Cardiac muscle cell (in vitro differentiated cells and primary cell): ENCODE data around the gene PARD3. TPM values are rescaled to one million over a fixed set of nuclear protein-coding genes. Genes with fewer than 3 reads are reported as not detected.

Source experiments
- DNase-seq, 2 donors: peaks; one replicate each; pipeline versions ENCODE4 v3.0.0 to v3.0.0-alpha.2; 2010 to 2017; ENCODE audit warnings: low read depth in 1 of 2, low spot score in 1 of 2
- H3K27ac ChIP-seq: fragments of 200-600 bp; sonication (generic); 2 replicates; pipeline ENCODE4 v1.5.1; 2016
- H3K27me3 ChIP-seq: fragments of 200-600 bp; sonication (generic); 2 replicates; pipeline ENCODE4 v1.6.0; 2016; ENCODE audit warnings: control low read depth
- H3K36me3 ChIP-seq: fragments of 200-600 bp; sonication (generic); 2 replicates; pipeline ENCODE4 v1.5.1; 2016; ENCODE audit warnings: control low read depth
- H3K4me1 ChIP-seq: fragments of 200-600 bp; sonication (generic); 2 replicates; pipeline ENCODE4 v1.8.1; 2017; ENCODE audit warnings: low read depth, mild to moderate bottlenecking, mixed run types
- H3K4me3 ChIP-seq: fragments of 200-600 bp; sonication (generic); 2 replicates; pipeline ENCODE4 v1.5.1; 2016; ENCODE audit warnings: mild to moderate bottlenecking
- H3K9me3 ChIP-seq: fragments of 200-600 bp; sonication (generic); 2 replicates; pipeline ENCODE4 v1.5.1; 2017; ENCODE audit warnings: low read depth, mild to moderate bottlenecking, control low read depth
- polyA plus RNA-seq: library from polyadenylated mRNA; unstranded; fragments of >200 nt; fragmentation: Nextera tagmentation; extraction: Ambion mirVana; gene quantifications from 2 replicates; pipeline ENCODE4 v1.2.1, GENCODE V29; 2016
- total RNA-seq: library from RNA; depleted of rRNA; stranded (reverse); fragments of >200 nt; gene quantifications from 2 replicates; pipeline ENCODE4 v1.2.3, GENCODE V29; 2016
- TF ChIP-seq, protein P1 (sequence below): IDR thresholded peaks from 2 replicates; pipeline ENCODE4 v1.5.1; 2012; ENCODE audit warnings: low read depth, mild to moderate bottlenecking, low read length

Gene PARD3
- total and polyA plus RNA-seq, 2 experiments from 2014 or later = 36.5 to 64.8 TPM

DNA sequence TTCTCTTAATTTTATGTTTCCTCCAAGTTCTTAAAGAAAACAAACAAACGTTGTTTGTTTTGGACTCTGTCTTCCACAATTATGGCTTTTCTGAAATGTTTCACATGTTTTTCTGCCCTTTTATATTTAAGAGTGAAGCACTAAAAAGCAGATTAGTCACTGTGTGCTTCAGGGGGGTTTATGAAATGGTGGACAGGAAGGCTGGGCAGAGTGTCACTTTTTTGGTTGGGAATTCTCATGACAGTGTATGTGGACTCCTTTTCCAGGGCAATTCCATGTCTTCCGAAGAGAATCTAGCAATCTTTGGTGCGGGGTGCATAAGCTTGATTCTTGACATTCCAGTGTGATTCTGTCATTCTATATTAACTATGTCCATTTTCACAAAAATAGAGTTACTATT is 669.4 kb downstream of the PARD3 start:
- TF ChIP-seq, protein P1, sequence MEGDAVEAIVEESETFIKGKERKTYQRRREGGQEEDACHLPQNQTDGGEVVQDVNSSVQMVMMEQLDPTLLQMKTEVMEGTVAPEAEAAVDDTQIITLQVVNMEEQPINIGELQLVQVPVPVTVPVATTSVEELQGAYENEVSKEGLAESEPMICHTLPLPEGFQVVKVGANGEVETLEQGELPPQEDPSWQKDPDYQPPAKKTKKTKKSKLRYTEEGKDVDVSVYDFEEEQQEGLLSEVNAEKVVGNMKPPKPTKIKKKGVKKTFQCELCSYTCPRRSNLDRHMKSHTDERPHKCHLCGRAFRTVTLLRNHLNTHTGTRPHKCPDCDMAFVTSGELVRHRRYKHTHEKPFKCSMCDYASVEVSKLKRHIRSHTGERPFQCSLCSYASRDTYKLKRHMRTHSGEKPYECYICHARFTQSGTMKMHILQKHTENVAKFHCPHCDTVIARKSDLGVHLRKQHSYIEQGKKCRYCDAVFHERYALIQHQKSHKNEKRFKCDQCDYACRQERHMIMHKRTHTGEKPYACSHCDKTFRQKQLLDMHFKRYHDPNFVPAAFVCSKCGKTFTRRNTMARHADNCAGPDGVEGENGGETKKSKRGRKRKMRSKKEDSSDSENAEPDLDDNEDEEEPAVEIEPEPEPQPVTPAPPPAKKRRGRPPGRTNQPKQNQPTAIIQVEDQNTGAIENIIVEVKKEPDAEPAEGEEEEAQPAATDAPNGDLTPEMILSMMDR = no peak
- DNase-seq = peak in 1 of 2 donors; percentile 59
- H3K27ac ChIP-seq = no peak overlapping the region
- no peak overlapping the region for H3K4me3 ChIP-seq
- H3K36me3 ChIP-seq = no peaks in the 10 kb centered on the region
- H3K4me1 ChIP-seq = no peaks in the 10 kb centered on the region
- H3K9me3 ChIP-seq = no peaks in the 10 kb centered on the region
- H3K27me3 ChIP-seq = no peaks in the 10 kb centered on the region

GRCh38 chr10:34143466-34143865 is 671.6 kb downstream of the PARD3 start:
- H3K4me1 ChIP-seq = peaks cover 4% of the 10 kb centered on the region
- no peaks in the 10 kb centered on the region for H3K27me3 ChIP-seq
- no peak for DNase-seq
- no peak overlapping the region for H3K4me3 ChIP-seq
- H3K9me3 ChIP-seq = no peaks in the 10 kb centered on the region
- TF ChIP-seq, protein P1 = no peak
- H3K27ac ChIP-seq = no peak overlapping the region
- H3K36me3 ChIP-seq = no peaks in the 10 kb centered on the region

- DNase-seq = no peak
- H3K9me3 ChIP-seq = no peaks in the 10 kb centered on the region
- peaks cover 4% of the 10 kb centered on the region for H3K4me1 ChIP-seq
- no peak overlapping the region for H3K27ac ChIP-seq
- H3K4me3 ChIP-seq = no peak overlapping the region
- no peaks in the 10 kb centered on the region for H3K36me3 ChIP-seq
- TF ChIP-seq, protein P1 = no peak
- no peaks in the 10 kb centered on the region for H3K27me3 ChIP-seq
Measured at GRCh38 chr10:34141032-34141680, 673.9 kb downstream of the PARD3 start.

- Histone ChIP-seq H3K4me3 (no peak overlapping the region), H3K27ac (no peak overlapping the region), H3K4me1 (peaks cover 4% of the 10 kb centered on the region), H3K36me3 (no peaks in the 10 kb centered on the region), H3K9me3 (no peaks in the 10 kb centered on the region), H3K27me3 (no peaks in the 10 kb centered on the region)
- peak in 1 of 2 donors; percentile 54 for DNase-seq
- TF ChIP-seq, protein P1 = no peak
Measured at GRCh38 chr10:34139559-34139958, 675.5 kb downstream of the PARD3 start.

- Histone ChIP-seq H3K27me3 (no peaks in the 10 kb centered on the region), H3K9me3 (no peaks in the 10 kb centered on the region), H3K36me3 (no peaks in the 10 kb centered on the region), H3K4me1 (peaks cover 4% of the 10 kb centered on the region), H3K4me3 (no peak overlapping the region), H3K27ac (no peak overlapping the region)
- TF ChIP-seq, protein P1 = no peak
- no peak for DNase-seq
Measured at GRCh38 chr10:34137955-34138354, 677.1 kb downstream of the PARD3 start.
